ENCODE data around the gene MAP3K14. TPM values are rescaled to one million over a fixed set of nuclear protein-coding genes. Genes with fewer than 3 reads are reported as not detected.

MAP3K14 gene
- total and polyA plus RNA-seq, 10 of the 15 experiments (the other 5 are each of a cell fraction or from before 2014, with no cell fraction given) = 2.1 to 33.3 (median 19.7) TPM

- TF ChIP-seq ATF2 (IDR thresholded peaks at IDR 0.05; ENCODE audit: low read length) (no peak), REST (IDR thresholded peaks at IDR 0.05; ENCODE audit: low read depth, low read length) (no peak), SMARCA5 (IDR thresholded peaks at IDR 0.05) (peak; percentile 57; the same call in 1 of the 2 replicates), BMI1 (IDR thresholded peaks at IDR 0.05; ENCODE audit: borderline replicate concordance) (no peak), RFX5 (IDR thresholded peaks at IDR 0.05; ENCODE audit: low read depth, low read length) (no peak), ZNF207 (IDR thresholded peaks at IDR 0.05; ENCODE audit: borderline replicate concordance) (no peak), ZBTB40 (IDR thresholded peaks at IDR 0.05; ENCODE audit: borderline replicate concordance) (no peak; the same call in 1 of the 2 replicates), FOXK2 (IDR thresholded peaks at IDR 0.05) (no peak), ZBTB11 (CRISPR knock-in tag; IDR thresholded peaks at IDR 0.05) (no peak), RUNX3 (IDR thresholded peaks at IDR 0.05; ENCODE audit: low read length) (no peak), ZBTB33 (IDR thresholded peaks at IDR 0.05) (no peak), CREB1 (IDR thresholded peaks at IDR 0.05; ENCODE audit: low read depth) (peak; percentile 35; the same call in 1 of the 2 replicates), TARDBP (IDR thresholded peaks at IDR 0.05; ENCODE audit: borderline replicate concordance) (0 out of 2 replicates have a peak, but pooled peaks have one; percentile 56), LARP7 (IDR thresholded peaks at IDR 0.05) (0 out of 2 replicates have a peak, but pooled peaks have one; percentile 43), HDGF (IDR thresholded peaks at IDR 0.05) (no peak)
Observed at GRCh38 chr17:45248132-45248957, 68.5 kb downstream of the MAP3K14 start (continued).

All from GM12878 (cell line).